ENCODE measurements around the gene DHFR.
"Not testable (repeated sequence)": the region's sequence is repeated elsewhere in the genome, so short reads cannot be mapped to it uniquely, and the experiment has no call there.

The DHFR gene

DNA sequence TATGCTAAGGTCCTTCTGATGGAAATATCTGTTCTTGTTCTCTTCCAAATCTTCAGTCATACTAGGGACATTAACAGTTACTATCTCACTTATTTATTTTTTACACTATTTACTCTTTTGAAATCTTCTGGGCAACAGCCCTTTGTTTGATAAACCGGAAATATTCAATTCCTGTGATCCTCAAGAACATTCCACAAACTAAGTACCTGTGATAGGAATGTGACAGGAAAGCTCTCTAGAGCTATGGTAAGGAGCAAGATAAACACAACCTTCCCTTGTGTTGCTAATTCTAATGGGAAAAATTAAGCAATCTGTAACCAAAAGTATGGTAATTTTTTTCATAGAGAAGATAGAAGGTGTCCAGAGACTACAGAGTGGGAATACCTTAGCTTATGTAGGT, 62.7 kb downstream of the DHFR start:
- DNase-seq: no peak

DNA sequence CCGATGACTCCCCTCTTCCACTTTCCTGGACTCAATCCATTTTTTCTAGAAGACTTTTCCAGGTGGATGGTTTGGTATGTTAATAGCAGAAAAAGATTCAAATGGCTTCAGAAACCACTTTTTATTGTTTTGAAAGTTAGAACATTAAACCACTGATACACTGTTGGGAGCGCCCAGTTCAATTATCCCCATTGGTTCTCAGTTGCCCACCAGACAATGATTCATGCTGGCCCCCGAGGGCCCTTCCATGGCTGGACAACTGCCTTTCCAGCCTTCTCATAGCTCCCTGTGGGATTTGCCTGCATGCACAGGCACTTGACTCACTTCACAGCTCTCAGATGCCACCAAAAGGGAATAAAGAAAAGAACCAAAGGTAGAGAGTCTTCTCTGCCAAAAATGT, 63.4 kb downstream of the DHFR start:
- no peak for DNase-seq

DNA sequence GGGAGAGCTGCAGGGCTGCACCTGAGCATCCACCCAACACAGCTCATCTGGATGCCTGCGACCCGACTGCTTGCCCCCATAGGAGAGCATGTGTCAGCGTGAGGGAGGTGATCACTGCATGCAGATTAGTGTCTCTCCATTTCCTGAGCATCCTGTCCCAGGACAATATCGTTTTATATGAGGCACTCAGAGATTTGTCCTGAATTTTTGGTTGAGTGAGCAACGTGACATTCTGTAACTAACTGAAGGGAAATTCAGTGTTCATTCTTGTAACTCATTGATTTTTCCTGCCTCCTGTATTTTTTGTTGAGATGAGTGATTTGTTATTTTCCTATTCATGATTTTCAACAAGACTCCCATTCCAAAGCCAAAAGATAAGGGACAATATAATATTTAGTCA, 64.0 kb downstream of the DHFR start:
- no peak for DNase-seq

DNA sequence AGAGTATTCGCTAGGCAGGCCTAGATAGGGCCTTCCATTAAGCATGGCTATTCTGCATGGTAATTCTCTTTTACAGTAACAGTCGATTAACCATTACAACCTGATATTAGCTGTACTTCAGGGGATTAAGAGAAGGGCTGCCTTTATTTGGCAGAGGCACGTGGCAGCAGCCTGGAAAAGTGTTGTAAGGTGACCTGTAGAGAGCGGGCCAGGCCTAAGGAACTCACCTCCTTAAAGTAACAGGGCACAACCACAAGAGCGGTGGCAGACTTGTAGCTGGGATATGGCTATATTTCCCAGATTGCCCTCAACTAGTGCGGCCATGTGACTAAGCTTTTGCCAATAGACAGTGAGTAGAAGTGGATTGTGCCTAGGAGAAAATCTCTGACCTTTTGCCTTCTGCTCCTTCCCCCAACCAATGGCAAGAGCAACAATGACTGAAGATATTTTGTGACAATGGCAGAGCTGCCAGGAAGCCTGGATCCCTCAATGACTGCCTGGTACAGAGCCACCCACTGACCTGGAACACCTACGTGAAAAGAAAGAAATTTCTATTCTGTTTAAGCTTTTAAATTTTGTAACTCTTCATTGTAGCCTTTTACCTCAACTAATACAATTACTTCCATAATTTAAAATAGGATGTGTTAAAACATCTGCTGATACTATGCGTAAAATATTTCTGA, 65.8 kb downstream of the DHFR start:
- DNase-seq: no peak

DNA sequence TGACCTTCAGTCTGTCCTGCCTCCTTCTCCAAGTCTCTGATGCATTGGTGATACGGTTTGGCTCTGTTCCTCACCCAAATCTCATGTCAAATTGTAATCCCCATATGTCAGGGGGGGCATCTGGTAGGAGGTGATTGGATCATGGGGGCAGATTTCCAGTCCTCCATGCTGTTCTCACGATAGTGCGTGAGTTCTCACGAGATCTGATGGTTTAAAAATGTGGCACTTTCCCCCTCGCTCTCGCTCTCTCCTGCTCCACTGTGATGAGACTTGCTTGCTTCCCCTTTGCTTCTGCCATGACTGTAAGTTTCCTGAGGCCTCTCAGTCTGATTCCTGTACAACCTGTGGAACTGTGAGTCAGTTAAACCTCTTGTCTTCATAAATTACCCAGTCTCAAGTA, 70.0 kb downstream of the DHFR start:
- no peak for DNase-seq

DNA sequence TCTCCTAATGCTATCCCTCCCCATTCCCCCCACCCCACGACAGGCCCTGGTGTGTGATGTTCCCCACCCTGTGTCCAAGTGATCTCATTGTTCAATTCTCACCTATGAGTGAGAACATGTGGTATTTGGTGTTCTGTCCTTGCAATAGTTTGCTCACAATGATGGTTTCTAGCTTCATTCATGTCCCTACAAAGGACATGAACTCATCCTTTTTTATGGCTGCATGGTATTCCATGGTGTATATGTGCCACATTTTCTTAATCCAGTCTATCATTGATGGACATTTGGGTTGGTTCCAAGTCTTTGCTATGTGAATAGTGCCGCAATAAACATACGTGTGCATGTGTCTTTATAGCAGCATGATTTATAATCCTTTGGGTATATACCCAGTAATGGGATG, 74.5 kb downstream of the DHFR start:
- not testable (repeated sequence) for DNase-seq

DNA sequence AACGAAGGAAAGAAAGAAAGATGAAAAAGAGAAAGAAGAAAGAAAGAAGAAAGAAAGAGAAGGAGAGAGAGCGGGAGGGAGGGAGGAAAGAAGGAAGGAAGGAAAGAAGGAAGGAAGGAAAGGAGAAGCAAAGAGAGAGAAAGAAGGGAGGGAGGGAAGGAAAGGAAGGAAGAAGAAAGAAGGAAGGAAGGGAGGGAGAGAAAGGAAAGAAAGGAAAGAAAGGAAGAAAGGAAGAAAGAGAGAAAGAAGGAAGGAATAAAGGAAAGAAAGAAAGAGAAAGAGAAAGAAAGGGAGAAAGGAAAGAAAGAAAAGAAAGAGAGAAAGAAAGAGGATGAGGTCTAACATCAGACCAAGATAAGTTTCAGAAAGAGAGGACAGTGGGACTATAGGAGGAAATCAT, 75.7 kb downstream of the DHFR start:
- no peak for DNase-seq

DNA sequence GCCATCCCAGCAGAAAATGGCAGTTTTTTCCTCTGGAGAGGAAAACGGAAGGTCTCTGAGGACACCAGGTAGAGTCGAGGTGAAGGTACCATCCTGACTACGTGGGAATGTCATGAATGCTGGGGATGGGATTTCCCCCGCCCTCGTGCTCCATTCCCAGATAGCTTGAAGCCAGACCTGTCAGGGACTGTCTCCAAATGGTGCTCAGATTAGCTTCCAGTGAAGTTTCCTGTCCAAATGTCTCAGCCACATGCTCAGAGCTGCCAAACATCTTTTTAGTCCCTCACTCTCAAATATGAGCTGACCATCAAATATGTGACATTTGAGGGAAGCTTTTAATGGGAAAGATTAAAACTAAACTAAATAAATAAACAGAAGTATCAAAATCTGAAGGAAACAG, 77.1 kb downstream of the DHFR start:
- no peak for DNase-seq

DNA sequence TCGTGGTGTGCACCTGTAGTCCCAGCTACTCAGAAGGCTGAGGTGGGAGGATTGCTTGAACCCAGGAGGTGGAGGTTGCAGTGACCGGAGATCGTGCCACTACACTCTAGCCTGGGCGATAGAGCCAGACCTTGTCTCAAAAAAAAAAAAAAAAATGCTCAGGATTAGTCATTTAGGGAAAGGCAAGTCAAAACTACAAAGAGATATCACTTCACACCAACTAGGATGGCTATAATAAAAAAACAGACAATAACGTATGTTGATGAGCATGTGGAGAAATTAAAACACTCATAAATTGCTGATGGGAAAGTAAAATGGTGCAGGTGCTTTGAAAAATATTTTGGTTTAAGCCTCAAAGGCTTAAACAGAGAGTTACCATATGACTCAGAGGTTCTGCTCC, 78.4 kb downstream of the DHFR start:
- no peak for DNase-seq
